SK-N-SH (cell line): ENCODE results near the gene HCST. TPM values are rescaled to one million over a fixed set of nuclear protein-coding genes. Genes with fewer than 3 reads are reported as not detected.

ENCODE experiments used
- CTCF ChIA-PET: fragments of 300-600, 350-600 bp; formaldehyde crosslinking; extraction: SDS; loops from one replicate; lab custom pipeline; 2021; lab: Yijun Ruan, JAX
- POLR2A ChIA-PET: fragments of 350-600 bp; sonication (Branson Sonifier 250); formaldehyde crosslinking; extraction: SDS; loops from one replicate; lab custom pipeline; 2020; ENCODE audit warnings: antibody characterized with exemption, inconsistent platforms; lab: Yijun Ruan, JAX
- DNase-seq: peaks from one replicate; pipeline ENCODE4 v3.0.0; 2012
- H2AFZ ChIP-seq: fragments of 200-600 bp; sonication (generic); 2 replicates; pipeline ENCODE4 v1.8.1; 2016; ENCODE audit warnings: antibody characterized with exemption, mild to moderate bottlenecking, low read depth
- H3F3A ChIP-seq: fragments of 200-600 bp; sonication (generic); replicated peaks from 2 replicates; pipeline ENCODE3; 2016; ENCODE audit warnings: antibody characterized with exemption, mild to moderate bottlenecking; ENCODE audit not compliant: insufficient read depth
- H3K27ac ChIP-seq, 2 experiments: fragments of 200-500 bp in 1 of 2; fragments of 200-600 bp in 1 of 2; sonication (Bioruptor generic) in 1 of 2; sonication (generic), shearing (Covaris generic) in 1 of 2; 2 replicates each; pipeline versions ENCODE4 v1.5.1 to v1.6.1; 2014 to 2016; ENCODE audit warnings: low read depth in 2 of 2, inconsistent platforms in 1 of 2, low read length in 1 of 2, mild to moderate bottlenecking in 1 of 2, mixed read lengths in 1 of 2
- H3K27me3 ChIP-seq: fragments of 200-600 bp; sonication (generic), shearing (Covaris generic); 2 replicates; pipeline ENCODE4 v1.6.1; 2016; ENCODE audit warnings: mixed run types; ENCODE audit not compliant: insufficient read depth
- H3K36me3 ChIP-seq, 2 experiments: fragments of 200-500 bp in 1 of 2; fragments of 200-600 bp in 1 of 2; sonication (Bioruptor generic) in 1 of 2; sonication (generic) in 1 of 2; replicated peaks in 1 of 2; 2 replicates each; pipeline versions ENCODE3 to v1.5.1; 2014 to 2016; ENCODE audit warnings: low read length in 1 of 2, mild to moderate bottlenecking in 1 of 2; ENCODE audit not compliant: insufficient read depth in 2 of 2, control insufficient read depth in 1 of 2
- H3K4me1 ChIP-seq, 2 experiments: fragments of 200-500 bp in 1 of 2; fragments of 200-600 bp in 1 of 2; sonication (Bioruptor generic) in 1 of 2; sonication (generic), shearing (Covaris generic) in 1 of 2; 2 replicates each; pipeline versions ENCODE4 v1.5.1 to v1.6.1; 2014 to 2016; ENCODE audit warnings: low read depth in 1 of 2, low read length in 1 of 2, mixed run types in 1 of 2; ENCODE audit not compliant: insufficient read depth in 2 of 2, control insufficient read depth in 1 of 2
- H3K4me2 ChIP-seq: fragments of 200-600 bp; sonication (generic), shearing (Covaris generic); 2 replicates; pipeline ENCODE4 v1.6.1; 2017; ENCODE audit warnings: mixed run types
- H3K4me3 ChIP-seq, 2 experiments: fragments of 200-500 bp in 1 of 2; fragments of 200-600 bp in 1 of 2; sonication (Bioruptor generic) in 1 of 2; sonication (generic), shearing (Covaris generic) in 1 of 2; 2 replicates each; pipeline versions ENCODE4 v1.5.1 to v1.8.1; 2014 to 2016; ENCODE audit warnings: low read depth in 2 of 2, inconsistent platforms in 1 of 2, low read length in 1 of 2, mild to moderate bottlenecking in 1 of 2, mixed read lengths in 1 of 2, moderate library complexity in 1 of 2
- H3K79me2 ChIP-seq: fragments of 200-600 bp; sonication (generic); 2 replicates; pipeline ENCODE4 v1.8.1; 2017; ENCODE audit warnings: mild to moderate bottlenecking; ENCODE audit not compliant: insufficient read depth
- H3K9ac ChIP-seq: fragments of 200-600 bp; sonication (generic); 2 replicates; pipeline ENCODE4 v1.6.1; 2017; ENCODE audit warnings: mixed run types
- H3K9me2 ChIP-seq: fragments of 200-600 bp; sonication (generic); 2 replicates; pipeline ENCODE4 v1.6.1; 2017; ENCODE audit warnings: mixed run types
- H3K9me3 ChIP-seq: fragments of 200-600 bp; sonication (generic); 2 replicates; pipeline ENCODE4 v1.6.1; 2017; ENCODE audit warnings: mixed run types, mild to moderate bottlenecking, moderate library complexity
- H4K20me1 ChIP-seq: fragments of 200-600 bp; sonication (generic); 2 replicates; pipeline ENCODE4 v1.6.1; 2017; ENCODE audit warnings: mild to moderate bottlenecking, mixed run types; ENCODE audit not compliant: insufficient read depth
- EP300 ChIP-seq, 2 experiments: IDR thresholded peaks; 2 replicates each; pipeline versions ENCODE4 v1.4.0 to v1.6.1; 2012; ENCODE audit warnings: borderline replicate concordance in 1 of 2, low read depth in 1 of 2, low read length in 1 of 2
- GATA2 ChIP-seq: sonication (generic); formaldehyde crosslinking; IDR thresholded peaks from 2 replicates; pipeline ENCODE4 v1.5.0; 2020; ENCODE audit warnings: mild to moderate bottlenecking, missing genetic modification reagents
- JUND ChIP-seq: IDR thresholded peaks from 2 replicates; pipeline ENCODE4 v1.4.0; 2012
- MAX ChIP-seq: IDR thresholded peaks from 2 replicates; pipeline ENCODE4 v1.4.0; 2012; ENCODE audit warnings: low read depth
- MXI1 ChIP-seq: IDR thresholded peaks from 2 replicates; pipeline ENCODE4 v1.6.1; 2012; ENCODE audit warnings: mild to moderate bottlenecking, low read depth, low read length, improper control_type of control experiment
- NFIC ChIP-seq: IDR thresholded peaks from 2 replicates; pipeline ENCODE4 v1.4.0; 2012; ENCODE audit warnings: borderline replicate concordance
- NRF1 ChIP-seq: IDR thresholded peaks from 2 replicates; pipeline ENCODE4 v1.6.1; 2012; ENCODE audit warnings: low read depth, mild to moderate bottlenecking, low read length
- PBX3 ChIP-seq: IDR thresholded peaks from 2 replicates; pipeline ENCODE4; 2012
- POLR2AphosphoS5 ChIP-seq: IDR thresholded peaks from 2 replicates; pipeline ENCODE4 v1.6.1; 2012; ENCODE audit warnings: low read depth, low read length
- REST ChIP-seq: IDR thresholded peaks from 2 replicates; pipeline ENCODE4 v1.6.1; 2012; ENCODE audit warnings: mild to moderate bottlenecking, low read depth, low read length, moderate library complexity
- SMC3 ChIP-seq: IDR thresholded peaks from 2 replicates; pipeline ENCODE4 v1.6.1; 2012; ENCODE audit warnings: low read depth, low read length, improper control_type of control experiment
- TAF1 ChIP-seq: IDR thresholded peaks from 2 replicates; pipeline ENCODE4 v1.6.1; 2012; ENCODE audit warnings: low read depth, mild to moderate bottlenecking, low read length, moderate library complexity, borderline replicate concordance
- TEAD4 ChIP-seq: IDR thresholded peaks from 2 replicates; pipeline ENCODE4 v1.4.0; 2012; ENCODE audit warnings: mild to moderate bottlenecking, borderline replicate concordance; ENCODE audit not compliant: insufficient read depth
- USF2 ChIP-seq: fragments of 150-350 bp; IDR thresholded peaks from 2 replicates; pipeline ENCODE4 v1.6.1; 2017; ENCODE audit warnings: antibody characterized with exemption, low read length, low read depth, borderline replicate concordance
- ZBTB33 ChIP-seq: IDR thresholded peaks from 2 replicates; pipeline ENCODE4 v1.4.0; 2012; ENCODE audit warnings: low read depth, borderline replicate concordance
- WGBS: methylation state at CpG from one replicate; pipeline ENCODE4 v1.1.6; 2017; ENCODE audit warnings: low lambda C conversion rate; 5-methylcytosine and 5-hydroxymethylcytosine counted together
- polyA plus RNA-seq, 3 experiments: library from polyadenylated mRNA; depleted of rRNA; stranded (reverse); fragments of >200 nt; gene quantifications; 2 replicates each; pipeline ENCODE4 v1.2.3, GENCODE V29; 2012

The HCST gene
- polyA plus RNA-seq, 1 of the 3 experiments (the other 2 are of a cell fraction) = 0.59 TPM

- H3K27me3 ChIP-seq = no peaks in the 10 kb centered on the region
- CTCF ChIA-PET = interaction anchor here (1.2 kb wide), 1 partner anchor 14 kb away, joined by 3 read pairs; no protein-coding TSS in a partner anchor
- no peak overlapping the region for H3K27ac ChIP-seq
- WGBS = 96% methylated on average over 35 of the region's 52 CpGs
- DNase-seq = no peak
- H3F3A ChIP-seq = peaks cover 5% of the 10 kb centered on the region
- H2AFZ ChIP-seq = no peak overlapping the region
- no peak overlapping the region for H3K4me3 ChIP-seq
- H3K4me1 ChIP-seq = no peaks in the 10 kb centered on the region
- no peak overlapping the region for H3K4me2 ChIP-seq
- no peaks in the 10 kb centered on the region for H3K79me2 ChIP-seq
- TF ChIP-seq POLR2AphosphoS5 (no peak), USF2 (no peak), NRF1 (no peak), GATA2 (no peak), TAF1 (no peak), SMC3 (no peak), JUND (no peak), TEAD4 (no peak), MXI1 (no peak), REST (no peak), MAX (no peak), PBX3 (no peak), ZBTB33 (no peak), NFIC (no peak), EP300 (IDR thresholded peaks at IDR 0.05; ENCODE audit: borderline replicate concordance in 1 of 2, low read depth in 1 of 2, low read length in 1 of 2) (no peak)
- TF ChIP-seq, all 33 proteins: peak for 0
- Histone ChIP-seq H3K9ac (no peak overlapping the region), H3K9me2 (no peaks in the 10 kb centered on the region), H3K36me3 (peaks cover 0 to 10% of the 10 kb centered on the region in 2 experiments), H4K20me1 (no peaks in the 10 kb centered on the region), H3K9me3 (no peaks in the 10 kb centered on the region)
- POLR2A ChIA-PET = no interaction called here
These were observed 42.2 kb downstream of the HCST start for GRCh38 chr19:35944556-35944955.
